GM23248 (cell line): Measurements from ENCODE around the gene RPL37A. TPM values are rescaled to one million over a fixed set of nuclear protein-coding genes. Genes with fewer than 3 reads are reported as not detected.

Source experiments
- DNase-seq: peaks from one replicate; pipeline ENCODE4 v3.0.0-alpha.2; 2015
- H2AFZ ChIP-seq: fragments of 200-600 bp; sonication (generic); 2 replicates; pipeline ENCODE4 v1.6.1; 2016; ENCODE audit warnings: antibody characterized with exemption
- H3F3A ChIP-seq: fragments of 200-600 bp; sonication (generic); 2 replicates; pipeline ENCODE4 v1.6.1; 2016; ENCODE audit warnings: mild to moderate bottlenecking, antibody characterized with exemption, mixed run types; ENCODE audit not compliant: insufficient read depth
- H3K27ac ChIP-seq: fragments of 200-600 bp; sonication (generic); 2 replicates; pipeline ENCODE4 v1.5.1; 2016; ENCODE audit warnings: mild to moderate bottlenecking
- H3K27me3 ChIP-seq: fragments of 200-600 bp; sonication (generic); replicated peaks from 2 replicates; pipeline ENCODE4 v1.6.1; 2016; ENCODE audit warnings: mild to moderate bottlenecking; ENCODE audit not compliant: insufficient read depth
- H3K36me3 ChIP-seq: fragments of 200-600 bp; sonication (generic); 2 replicates; pipeline ENCODE4 v1.6.1; 2016; ENCODE audit warnings: low read depth, mild to moderate bottlenecking
- H3K4me1 ChIP-seq: fragments of 200-600 bp; sonication (generic); 2 replicates; pipeline ENCODE4 v1.6.1; 2016; ENCODE audit warnings: mild to moderate bottlenecking; ENCODE audit not compliant: insufficient read depth
- H3K4me2 ChIP-seq: fragments of 200-600 bp; sonication (generic); one replicate; pipeline ENCODE4 v1.6.1; 2016; ENCODE audit warnings: mild to moderate bottlenecking; ENCODE audit not compliant: unreplicated experiment
- H3K4me3 ChIP-seq: fragments of 200-600 bp; sonication (generic); 2 replicates; pipeline ENCODE4 v1.5.1; 2016; ENCODE audit warnings: mild to moderate bottlenecking
- H3K79me2 ChIP-seq: fragments of 200-600 bp; sonication (generic); 2 replicates; pipeline ENCODE4 v1.6.1; 2016; ENCODE audit warnings: mild to moderate bottlenecking; ENCODE audit not compliant: insufficient read depth
- H3K9ac ChIP-seq: fragments of 200-600 bp; sonication (generic); 2 replicates; pipeline ENCODE4 v1.6.1; 2016; ENCODE audit warnings: mild to moderate bottlenecking
- H3K9me2 ChIP-seq: fragments of 200-600 bp; sonication (generic); 2 replicates; pipeline ENCODE4 v1.6.1; 2016; ENCODE audit warnings: mixed run types, mild to moderate bottlenecking, moderate library complexity; ENCODE audit not compliant: insufficient read depth
- H3K9me3 ChIP-seq: fragments of 200-600 bp; sonication (generic); one replicate; pipeline ENCODE4 v1.6.1; 2017; ENCODE audit warnings: low read depth
- H4K20me1 ChIP-seq: fragments of 200-600 bp; sonication (generic); 2 replicates; pipeline ENCODE4 v1.6.0; 2016; ENCODE audit not compliant: insufficient read depth
- EZH2 ChIP-seq: fragments of 200-600 bp; sonication (generic); IDR thresholded peaks from 2 replicates; pipeline ENCODE4 v1.6.1; 2018; ENCODE audit warnings: antibody characterized with exemption, mild to moderate bottlenecking; ENCODE audit not compliant: insufficient read depth, poor library complexity, severe bottlenecking
- EZH2phosphoT487 ChIP-seq: fragments of 200-600 bp; sonication (generic); IDR thresholded peaks from 2 replicates; pipeline ENCODE4 v1.6.1; 2018; ENCODE audit warnings: antibody characterized with exemption, moderate library complexity, mild to moderate bottlenecking, low read depth; ENCODE audit not compliant: insufficient read depth
- WGBS, 2 experiments: methylation state at CpG; one replicate each; pipeline ENCODE4 v1.1.6; 2015 to 2017; ENCODE audit warnings: low lambda C conversion rate in 2 of 2, low coverage in 1 of 2; ENCODE audit errors: missing lambda C conversion rate in 2 of 2; 5-methylcytosine and 5-hydroxymethylcytosine counted together
- in situ Hi-C: fragments of 300-500 bp; cut with MboI; formaldehyde crosslinking; loops from 2 replicates; pipeline ENCODE4 v1.15.0; 2020
- polyA plus RNA-seq: library from polyadenylated mRNA; unstranded; fragments of >200 nt; fragmentation: Nextera tagmentation; extraction: Ambion mirVana; gene quantifications from 2 replicates; pipeline ENCODE4 v1.2.1, GENCODE V29; 2016
- total RNA-seq: library from RNA; depleted of rRNA; stranded (reverse); fragments of >200 nt; shearing (Covaris generic); gene quantifications from 2 replicates; pipeline ENCODE4 v1.2.3, GENCODE V29; 2014

The RPL37A gene
- total and polyA plus RNA-seq, 2 experiments from 2014 or later, result 979 to 1,708 TPM

DNA sequence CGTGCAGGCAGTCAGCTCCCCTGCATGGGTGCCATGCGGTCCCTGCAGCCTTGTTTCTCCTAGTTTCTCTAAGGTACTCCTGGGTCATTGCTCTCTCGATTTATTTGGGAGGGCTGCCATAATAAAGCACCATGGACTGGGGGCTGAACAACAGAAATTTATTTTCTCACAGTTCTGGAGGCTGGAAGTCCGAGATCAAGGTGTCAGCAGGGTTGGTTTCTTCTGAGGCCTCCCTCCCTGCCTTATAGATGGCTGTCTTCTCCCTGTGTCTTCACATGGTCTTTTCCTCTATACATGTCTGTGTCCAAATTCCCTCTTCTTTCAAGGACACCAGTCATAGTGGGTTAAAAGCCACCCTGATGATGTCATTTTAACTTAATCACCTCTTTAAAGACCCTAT lies 40.5 kb downstream of the RPL37A start:
- H2AFZ ChIP-seq, result no peak overlapping the region
- no peaks in the 10 kb centered on the region for H3K27me3 ChIP-seq
- no peak overlapping the region for H3K27ac ChIP-seq
- H3K9me2 ChIP-seq, result no peaks in the 10 kb centered on the region
- no peaks in the 10 kb centered on the region for H3K9me3 ChIP-seq
- no peaks in the 10 kb centered on the region for H3K79me2 ChIP-seq
- no peaks in the 10 kb centered on the region for H4K20me1 ChIP-seq
- H3K4me1 ChIP-seq, result peaks cover 37% of the 10 kb centered on the region
- no peak overlapping the region for H3K9ac ChIP-seq
- H3F3A ChIP-seq, result peaks cover 37% of the 10 kb centered on the region
- WGBS, 2 experiments, result 96 to 97% methylated on average over 4 of the region's 4 CpGs
- H3K36me3 ChIP-seq, result no peaks in the 10 kb centered on the region
- TF ChIP-seq EZH2, result no peak
- TF ChIP-seq EZH2phosphoT487, result no peak
- no peak overlapping the region for H3K4me2 ChIP-seq
- in situ Hi-C loops, result no loop called here
- H3K4me3 ChIP-seq, result no peak overlapping the region
- no peak for DNase-seq

DNA sequence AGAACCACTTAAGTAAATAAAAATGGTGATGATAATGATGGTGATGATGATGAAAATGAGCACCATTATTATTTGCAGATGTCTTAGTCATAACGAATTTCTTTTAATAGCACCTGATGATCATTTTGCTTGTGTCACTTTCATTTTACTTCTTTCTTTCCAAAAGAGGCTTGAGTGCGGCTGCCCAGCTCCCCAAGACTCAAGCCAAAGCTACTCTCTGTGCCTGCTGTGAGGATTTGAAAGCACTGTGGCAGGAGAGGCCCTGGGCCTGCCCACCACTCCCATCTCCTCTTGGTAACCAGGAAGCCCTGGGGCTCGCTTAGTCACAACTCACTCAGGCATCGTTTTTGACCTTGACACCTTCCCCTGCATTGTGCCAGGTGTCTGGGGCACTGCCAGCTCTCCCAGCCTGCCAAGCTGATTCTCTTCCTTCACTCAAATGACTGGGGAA lies 41.2 kb downstream of the RPL37A start:
- no peak for TF ChIP-seq EZH2phosphoT487
- TF ChIP-seq EZH2, result no peak
- 64 to 66% methylated on average over 4 of the region's 4 CpGs for WGBS, 2 experiments
- Histone ChIP-seq H3K27me3 (no peaks in the 10 kb centered on the region), H3K9me3 (no peaks in the 10 kb centered on the region), H3K79me2 (no peaks in the 10 kb centered on the region), H2AFZ (no peak overlapping the region), H3K4me2 (no peak overlapping the region), H3K9me2 (no peaks in the 10 kb centered on the region), H3K4me3 (no peak overlapping the region), H3K4me1 (peaks cover 34% of the 10 kb centered on the region), H3K27ac (no peak overlapping the region), H3K36me3 (no peaks in the 10 kb centered on the region), H3F3A (peaks cover 35% of the 10 kb centered on the region), H3K9ac (no peak overlapping the region), H4K20me1 (no peaks in the 10 kb centered on the region)
- peak; percentile 34 for DNase-seq
- in situ Hi-C loops, result no loop called here

DNA sequence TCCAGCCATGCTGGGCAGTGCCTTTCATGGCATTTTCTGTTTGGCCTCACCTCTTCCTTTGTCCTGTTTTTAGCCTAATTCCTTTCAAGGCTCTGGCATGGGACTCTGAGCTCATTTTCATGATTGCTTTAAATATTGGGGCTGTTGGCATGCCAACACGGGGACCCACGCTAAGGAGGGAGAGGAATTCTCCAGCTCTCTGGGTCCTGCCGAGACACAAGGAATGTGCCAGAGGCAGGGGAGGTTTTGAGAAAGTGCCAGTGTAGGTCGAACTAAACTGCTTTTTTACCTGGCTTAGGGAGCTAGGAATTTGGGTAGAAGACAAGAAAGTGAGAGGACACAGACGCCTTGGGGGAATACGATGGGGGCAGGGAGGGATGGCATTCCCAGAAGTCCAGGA lies 42.3 kb downstream of the RPL37A start:
- Histone ChIP-seq H3K36me3 (no peaks in the 10 kb centered on the region), H3F3A (peaks cover 35% of the 10 kb centered on the region), H3K27ac (no peak overlapping the region), H3K9me2 (no peaks in the 10 kb centered on the region), H3K9ac (no peak overlapping the region), H3K4me1 (peaks cover 35% of the 10 kb centered on the region), H4K20me1 (no peaks in the 10 kb centered on the region), H3K27me3 (no peaks in the 10 kb centered on the region), H3K4me3 (no peak overlapping the region), H2AFZ (no peak overlapping the region), H3K4me2 (no peak overlapping the region), H3K9me3 (no peaks in the 10 kb centered on the region), H3K79me2 (no peaks in the 10 kb centered on the region)
- DNase-seq, result no peak
- in situ Hi-C loops, result no loop called here
- 91 to 92% methylated on average over 6 of the region's 6 CpGs for whole genome bisulfite sequencing, 2 experiments
- TF ChIP-seq EZH2 (no peak), EZH2phosphoT487 (no peak)

DNA sequence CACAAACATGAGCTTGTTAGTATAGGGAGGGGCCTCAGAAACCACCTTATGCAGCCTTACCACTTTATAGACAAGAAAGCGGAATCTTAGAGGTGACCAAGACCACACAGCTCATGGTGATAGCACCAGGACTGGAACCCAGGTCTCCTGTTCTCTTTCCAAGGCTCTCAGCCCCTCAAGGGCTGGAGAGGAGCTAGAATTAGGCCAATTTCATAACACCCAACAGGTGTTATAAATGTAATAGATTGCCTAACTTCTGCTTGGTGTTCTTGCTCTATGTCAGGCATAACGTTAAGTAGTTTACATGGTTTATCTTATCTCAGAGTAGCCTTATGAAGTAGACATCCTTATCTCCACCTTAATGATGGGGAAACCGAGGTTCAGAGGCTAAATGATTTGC lies 42.9 kb downstream of the RPL37A start:
- Histone ChIP-seq H3K4me2 (no peak overlapping the region), H3K4me1 (peaks cover 35% of the 10 kb centered on the region), H4K20me1 (no peaks in the 10 kb centered on the region), H3K36me3 (no peaks in the 10 kb centered on the region), H3K79me2 (no peaks in the 10 kb centered on the region), H3K4me3 (no peak overlapping the region), H3K9me3 (no peaks in the 10 kb centered on the region), H3K27ac (no peak overlapping the region), H3K9me2 (no peaks in the 10 kb centered on the region), H2AFZ (no peak overlapping the region), H3K9ac (no peak overlapping the region), H3F3A (peaks cover 35% of the 10 kb centered on the region), H3K27me3 (no peaks in the 10 kb centered on the region)
- no peak for TF ChIP-seq EZH2phosphoT487
- no peak for TF ChIP-seq EZH2
- 90 to 93% methylated on average over 3 of the region's 3 CpGs for WGBS, 2 experiments
- DNase-seq, result no peak
- in situ Hi-C loops, result no loop called here

DNA sequence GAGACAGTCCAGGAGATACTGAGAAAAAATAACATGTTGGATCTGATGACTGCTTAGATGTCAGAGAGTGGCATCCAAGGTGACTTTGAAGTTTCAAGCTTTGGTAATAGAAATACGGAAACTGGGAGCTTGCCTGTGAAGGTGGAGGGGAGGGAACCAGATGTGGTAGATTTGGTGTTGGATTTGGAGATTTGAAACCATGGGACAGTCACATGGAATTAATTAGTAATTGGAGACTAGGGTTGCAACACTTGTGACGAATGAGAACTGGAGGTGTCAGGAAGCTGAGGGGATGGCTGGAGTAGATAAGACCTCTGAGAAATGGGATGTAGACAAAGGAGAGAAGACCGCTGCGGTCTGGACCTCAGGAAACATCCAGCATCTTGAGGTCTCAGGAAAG lies 46.7 kb downstream of the RPL37A start:
- peaks cover 39% of the 10 kb centered on the region for H3F3A ChIP-seq
- H4K20me1 ChIP-seq, result no peaks in the 10 kb centered on the region

More for the DNA sequence above, 46.7 kb downstream of the RPL37A start:
- TF ChIP-seq EZH2 (no peak), EZH2phosphoT487 (no peak)
- no peak overlapping the region for H3K9ac ChIP-seq
- H3K9me3 ChIP-seq, result no peaks in the 10 kb centered on the region
- WGBS, 2 experiments, result 52 to 58% methylated on average over 4 of the region's 4 CpGs
- H3K4me1 ChIP-seq, result peaks cover 41% of the 10 kb centered on the region
- no peaks in the 10 kb centered on the region for H3K79me2 ChIP-seq
- peak overlapping the region; percentile 68; the same call in 1 of the 2 replicates for H3K27ac ChIP-seq
- no peaks in the 10 kb centered on the region for H3K36me3 ChIP-seq
- H2AFZ ChIP-seq, result no peak overlapping the region
- H3K4me2 ChIP-seq, result no peak overlapping the region
- H3K4me3 ChIP-seq, result no peak overlapping the region
- no peaks in the 10 kb centered on the region for H3K27me3 ChIP-seq
- no peaks in the 10 kb centered on the region for H3K9me2 ChIP-seq
- peak; percentile 67 for DNase-seq
- in situ Hi-C loops, result no loop called here
